Subcutaneous abdominal adipose tissue (tissue), 5 donors: ENCODE measurements around the gene CDKAL1.

Source experiments
- H3K27ac ChIP-seq: one replicate; pipeline ENCODE4 v1.7.0; 2013; ENCODE audit warnings: low read depth, mild to moderate bottlenecking, inconsistent platforms, low read length, moderate library complexity
- H3K27me3 ChIP-seq, 5 donors: one replicate each; pipeline ENCODE4 v1.7.0; 2013; ENCODE audit warnings: low read length in 5 of 5, inconsistent platforms in 1 of 5; ENCODE audit not compliant: control insufficient read depth in 5 of 5, insufficient read depth in 4 of 5
- H3K36me3 ChIP-seq, 5 donors: one replicate each; pipeline ENCODE4 v1.7.0; 2013; ENCODE audit warnings: low read length in 5 of 5; ENCODE audit not compliant: control insufficient read depth in 5 of 5, insufficient read depth in 5 of 5
- H3K4me1 ChIP-seq, 5 donors: one replicate each; pipeline ENCODE4 v1.7.0; 2013; ENCODE audit warnings: low read length in 5 of 5, mild to moderate bottlenecking in 3 of 5, moderate library complexity in 1 of 5; ENCODE audit not compliant: control insufficient read depth in 5 of 5, insufficient read depth in 5 of 5
- H3K4me3 ChIP-seq, 5 donors: one replicate each; pipeline ENCODE4 v1.7.0; 2013; ENCODE audit warnings: low read length in 5 of 5, low read depth in 1 of 5
- H3K9ac ChIP-seq, 5 donors: one replicate each; pipeline ENCODE4 v1.7.0; 2013; ENCODE audit warnings: low read length in 5 of 5, mild to moderate bottlenecking in 4 of 5, moderate library complexity in 3 of 5
- H3K9me3 ChIP-seq, 5 donors: one replicate each; pipeline ENCODE4 v1.7.0; 2013; ENCODE audit warnings: low read length in 5 of 5; ENCODE audit not compliant: control insufficient read depth in 5 of 5
- donor health status: healthy.
- donor health status: healthy.
- donor health status: healthy.
- donor health status: healthy.
- donor health status: healthy.

CDKAL1 gene

DNA sequence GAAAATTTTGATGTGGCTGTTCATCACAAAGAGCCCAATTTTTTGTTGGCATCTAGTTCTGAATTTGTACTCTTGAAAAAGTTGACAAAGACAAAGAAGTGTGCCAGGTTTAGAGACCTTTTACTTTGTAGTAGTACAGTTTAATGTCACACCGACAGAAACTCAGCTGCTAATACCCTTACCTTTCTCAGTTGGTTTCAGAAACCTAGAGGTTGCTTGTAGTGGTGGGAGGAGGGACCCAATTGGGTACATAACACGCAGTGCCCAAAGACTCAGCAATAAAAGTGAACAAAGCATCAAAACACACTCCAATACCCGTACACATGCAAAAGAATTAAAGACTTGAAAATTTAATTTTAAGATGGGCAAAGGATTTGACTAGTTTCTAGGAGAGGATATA, 203.7 kb downstream of the CDKAL1 start:
- H3K4me3 ChIP-seq = no peak overlapping the region
- no peaks in the 10 kb centered on the region for H3K27me3 ChIP-seq
- peaks cover 0 to 2% (median 0%) of the 10 kb centered on the region in 5 donors for H3K4me1 ChIP-seq
- no peak overlapping the region for H3K9ac ChIP-seq
- peaks cover 4 to 11% (median 5%) of the 10 kb centered on the region in 5 donors for H3K36me3 ChIP-seq
- H3K27ac ChIP-seq = no peak overlapping the region
- H3K9me3 ChIP-seq = peaks cover 0 to 4% (median 0%) of the 10 kb centered on the region in 5 donors

- no peak overlapping the region for H3K27ac ChIP-seq
- no peaks in the 10 kb centered on the region for H3K27me3 ChIP-seq
- peaks cover 4 to 11% (median 5%) of the 10 kb centered on the region in 5 donors for H3K36me3 ChIP-seq
- H3K4me3 ChIP-seq = no peak overlapping the region
- peaks cover 0 to 4% (median 0%) of the 10 kb centered on the region in 5 donors for H3K9me3 ChIP-seq
- no peak overlapping the region for H3K9ac ChIP-seq
- H3K4me1 ChIP-seq = peaks cover 0 to 2% (median 0%) of the 10 kb centered on the region in 5 donors
Observed at GRCh38 chr6:20740088-20740487, 205.8 kb downstream of the CDKAL1 start.

DNA sequence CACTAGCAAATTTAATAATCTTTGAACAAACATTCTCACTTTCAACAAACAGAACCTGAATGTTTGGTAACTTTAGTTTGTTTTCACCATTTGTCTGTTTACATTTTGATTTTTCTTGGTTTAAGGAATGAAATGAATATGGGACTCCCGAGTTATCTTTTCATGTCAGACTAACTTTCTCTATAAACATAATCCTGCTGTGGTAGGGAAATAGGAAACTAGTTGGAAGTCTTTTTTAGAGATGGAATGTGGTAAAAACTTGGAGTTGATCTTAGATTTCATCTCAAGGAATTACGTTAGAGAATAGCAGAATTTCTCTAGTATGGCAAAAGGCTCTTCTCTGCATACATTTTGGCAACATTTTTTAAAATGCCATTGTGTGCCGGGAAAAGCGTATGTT, 206.5 kb downstream of the CDKAL1 start:
- no peak overlapping the region for H3K27ac ChIP-seq
- peaks cover 4 to 11% (median 5%) of the 10 kb centered on the region in 5 donors for H3K36me3 ChIP-seq
- no peak overlapping the region for H3K4me3 ChIP-seq
- no peaks in the 10 kb centered on the region for H3K27me3 ChIP-seq
- H3K9ac ChIP-seq = no peak overlapping the region
- H3K9me3 ChIP-seq = peaks cover 0 to 4% (median 0%) of the 10 kb centered on the region in 5 donors
- peaks cover 0 to 2% (median 0%) of the 10 kb centered on the region in 5 donors for H3K4me1 ChIP-seq

DNA sequence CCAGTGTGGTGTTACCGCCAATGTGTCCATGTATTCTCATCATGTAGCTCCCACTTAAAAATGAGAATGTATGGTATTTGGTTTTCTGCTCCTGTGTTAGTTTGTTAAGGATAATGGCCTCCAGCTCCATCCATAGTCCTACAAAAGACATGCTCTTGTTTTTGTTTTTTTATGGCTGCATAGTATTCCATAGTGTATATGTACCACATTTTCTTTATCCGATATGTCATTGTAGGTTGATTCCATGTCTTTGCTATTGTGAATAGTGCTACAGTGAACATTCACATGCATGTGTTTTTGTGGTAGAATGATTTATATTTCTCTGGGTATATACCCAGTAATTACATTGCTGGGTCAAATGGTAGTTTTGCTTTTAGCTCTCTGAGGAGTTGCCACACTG, 207.2 kb downstream of the CDKAL1 start:
- H3K4me3 ChIP-seq = no peak overlapping the region
- H3K9ac ChIP-seq = no peak overlapping the region
- H3K36me3 ChIP-seq = peaks cover 4 to 11% (median 5%) of the 10 kb centered on the region in 5 donors
- no peak overlapping the region for H3K27ac ChIP-seq
- H3K27me3 ChIP-seq = no peaks in the 10 kb centered on the region
- H3K4me1 ChIP-seq = peaks cover 0 to 2% (median 0%) of the 10 kb centered on the region in 5 donors
- peaks cover 0 to 4% (median 0%) of the 10 kb centered on the region in 5 donors for H3K9me3 ChIP-seq

- Histone ChIP-seq H3K9ac (no peak overlapping the region), H3K27me3 (no peaks in the 10 kb centered on the region), H3K36me3 (peaks cover 0 to 7% (median under 1%) of the 10 kb centered on the region in 5 donors), H3K4me3 (no peak overlapping the region), H3K27ac (no peak overlapping the region), H3K9me3 (peaks cover 0 to 7% (median 0%) of the 10 kb centered on the region in 5 donors), H3K4me1 (no peaks in the 10 kb centered on the region)
Observed at GRCh38 chr6:20744911-20745557, 210.8 kb downstream of the CDKAL1 start.

- no peaks in the 10 kb centered on the region for H3K4me1 ChIP-seq
- H3K9me3 ChIP-seq = peaks cover 0 to 7% (median 0%) of the 10 kb centered on the region in 5 donors
- H3K9ac ChIP-seq = no peak overlapping the region
- no peak overlapping the region for H3K4me3 ChIP-seq
- H3K36me3 ChIP-seq = peaks cover 0 to 5% (median 0%) of the 10 kb centered on the region in 5 donors
- no peak overlapping the region for H3K27ac ChIP-seq
- H3K27me3 ChIP-seq = no peaks in the 10 kb centered on the region
Observed at GRCh38 chr6:20746024-20746423, 211.8 kb downstream of the CDKAL1 start.

DNA sequence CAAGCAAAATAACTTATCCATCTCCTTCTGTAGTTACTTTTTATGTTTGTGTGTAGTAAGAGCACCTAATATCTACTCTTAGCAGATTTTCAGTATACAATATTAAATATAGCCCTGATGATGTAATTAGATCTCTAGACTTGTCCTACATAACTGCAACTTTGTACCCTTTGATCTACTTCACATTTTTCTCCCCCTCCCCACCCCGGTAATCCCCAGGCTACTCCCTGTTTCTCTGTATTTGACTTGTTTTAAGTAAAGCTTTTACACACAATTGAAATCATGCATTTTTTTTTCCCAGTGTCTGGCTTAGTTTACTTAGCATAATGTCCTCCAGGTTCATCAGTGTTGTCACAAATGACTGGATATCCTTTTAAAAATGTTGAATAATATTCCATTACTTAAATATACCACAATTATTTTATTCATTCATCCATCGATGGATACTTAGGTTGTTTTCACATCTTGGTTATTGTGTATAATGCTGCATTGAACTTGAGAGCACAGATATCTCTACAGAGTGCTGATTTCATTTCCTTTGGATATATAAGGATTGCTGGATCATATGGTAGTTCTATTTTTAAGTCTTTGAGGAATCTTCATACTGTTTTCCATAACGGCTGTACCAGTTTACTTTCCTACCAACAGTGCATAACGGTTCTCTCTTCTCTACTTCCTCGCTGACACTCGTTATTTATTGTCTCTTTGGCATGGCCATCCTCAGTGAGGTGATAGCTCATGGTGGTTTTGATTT, 212.7 kb downstream of the CDKAL1 start:
- Histone ChIP-seq H3K4me3 (no peak overlapping the region), H3K27me3 (no peaks in the 10 kb centered on the region), H3K9me3 (peaks cover 0 to 3% (median 0%) of the 10 kb centered on the region in 5 donors), H3K4me1 (no peaks in the 10 kb centered on the region), H3K27ac (no peak overlapping the region), H3K9ac (no peak overlapping the region), H3K36me3 (peaks cover 0 to under 1% (median 0%) of the 10 kb centered on the region in 5 donors)

DNA sequence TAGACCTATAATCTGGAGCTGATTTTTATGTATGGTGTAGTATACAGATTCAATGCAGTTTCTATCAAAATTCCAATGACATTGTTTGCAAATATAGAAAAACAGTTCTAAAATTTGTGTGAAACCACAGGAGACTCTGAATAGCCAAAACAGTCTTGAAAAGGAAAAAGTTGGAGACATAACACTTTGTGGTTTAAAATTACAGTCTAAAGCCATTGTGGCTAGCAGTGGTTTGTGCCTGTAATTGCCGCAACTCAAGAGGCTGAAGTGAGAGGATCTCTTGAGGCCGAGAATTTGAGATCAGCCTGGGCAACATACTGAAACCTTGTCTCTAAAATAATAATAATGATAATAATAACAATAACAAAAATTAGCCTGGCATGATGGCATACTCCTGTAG, 213.7 kb downstream of the CDKAL1 start:
- Histone ChIP-seq H3K36me3 (peaks cover 0 to 4% (median 0%) of the 10 kb centered on the region in 5 donors), H3K9ac (no peak overlapping the region), H3K4me1 (no peaks in the 10 kb centered on the region), H3K27ac (no peak overlapping the region), H3K9me3 (peaks cover 0 to 3% (median 0%) of the 10 kb centered on the region in 5 donors), H3K27me3 (no peaks in the 10 kb centered on the region), H3K4me3 (no peak overlapping the region)

- Histone ChIP-seq H3K9me3 (peaks cover 0 to 5% (median 0%) of the 10 kb centered on the region in 5 donors), H3K36me3 (peaks cover 0 to 4% (median 0%) of the 10 kb centered on the region in 5 donors), H3K27ac (no peak overlapping the region), H3K4me1 (no peaks in the 10 kb centered on the region), H3K4me3 (no peak overlapping the region), H3K27me3 (no peaks in the 10 kb centered on the region), H3K9ac (no peak overlapping the region)
Observed at GRCh38 chr6:20751293-20751935, 217.2 kb downstream of the CDKAL1 start.

- H3K36me3 ChIP-seq = peaks cover 0 to 8% (median 0%) of the 10 kb centered on the region in 5 donors
- H3K9ac ChIP-seq = no peak overlapping the region
- H3K4me1 ChIP-seq = no peaks in the 10 kb centered on the region
- H3K27me3 ChIP-seq = no peaks in the 10 kb centered on the region
- peaks cover 0 to 5% (median 0%) of the 10 kb centered on the region in 5 donors for H3K9me3 ChIP-seq
- H3K27ac ChIP-seq = no peak overlapping the region
- no peak overlapping the region for H3K4me3 ChIP-seq
Observed at GRCh38 chr6:20755631-20756030, 221.4 kb downstream of the CDKAL1 start.
